Gastroesophageal sphincter (tissue), 3 donors: Measurements from ENCODE around the gene COL6A1.

Experiments
- POLR2AphosphoS5 ChIP-seq: sonication (generic); formaldehyde crosslinking; IDR thresholded peaks from one replicate; pipeline ENCODE4 v1.6.1; 2017; ENCODE audit warnings: antibody characterized with exemption
- TF ChIP-seq, protein P1 (sequence below), 4 experiments: fragments of 200-600 bp in 2 of 4; fragments of 450-650 bp in 2 of 4; sonication (generic) in 1 of 4; IDR thresholded peaks; one replicate each; pipeline ENCODE4 v1.5.1; 2017 to 2019; ENCODE audit warnings: antibody characterized with exemption in 4 of 4, mild to moderate bottlenecking in 2 of 4, moderate library complexity in 2 of 4

DNA sequence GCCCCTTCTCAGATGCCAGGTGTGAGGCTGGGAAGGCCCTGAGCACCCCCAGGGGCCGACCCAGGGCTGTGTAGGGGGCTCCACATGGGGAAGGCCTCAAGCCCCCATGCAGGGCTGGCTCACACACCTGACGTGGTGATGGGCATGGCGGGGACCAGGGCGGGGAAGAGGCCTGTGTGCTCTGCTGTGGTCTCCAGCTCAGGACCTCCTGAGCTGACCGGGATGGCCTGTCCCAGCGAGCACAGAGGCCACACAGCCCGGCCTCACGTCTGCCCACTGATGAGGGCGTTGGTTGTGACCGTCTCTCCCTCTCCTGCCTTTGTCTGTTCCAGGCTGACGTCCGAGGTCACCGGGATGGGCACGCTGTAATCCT is 40.2 kb upstream of the COL6A1 start:
- TF ChIP-seq, protein P1, sequence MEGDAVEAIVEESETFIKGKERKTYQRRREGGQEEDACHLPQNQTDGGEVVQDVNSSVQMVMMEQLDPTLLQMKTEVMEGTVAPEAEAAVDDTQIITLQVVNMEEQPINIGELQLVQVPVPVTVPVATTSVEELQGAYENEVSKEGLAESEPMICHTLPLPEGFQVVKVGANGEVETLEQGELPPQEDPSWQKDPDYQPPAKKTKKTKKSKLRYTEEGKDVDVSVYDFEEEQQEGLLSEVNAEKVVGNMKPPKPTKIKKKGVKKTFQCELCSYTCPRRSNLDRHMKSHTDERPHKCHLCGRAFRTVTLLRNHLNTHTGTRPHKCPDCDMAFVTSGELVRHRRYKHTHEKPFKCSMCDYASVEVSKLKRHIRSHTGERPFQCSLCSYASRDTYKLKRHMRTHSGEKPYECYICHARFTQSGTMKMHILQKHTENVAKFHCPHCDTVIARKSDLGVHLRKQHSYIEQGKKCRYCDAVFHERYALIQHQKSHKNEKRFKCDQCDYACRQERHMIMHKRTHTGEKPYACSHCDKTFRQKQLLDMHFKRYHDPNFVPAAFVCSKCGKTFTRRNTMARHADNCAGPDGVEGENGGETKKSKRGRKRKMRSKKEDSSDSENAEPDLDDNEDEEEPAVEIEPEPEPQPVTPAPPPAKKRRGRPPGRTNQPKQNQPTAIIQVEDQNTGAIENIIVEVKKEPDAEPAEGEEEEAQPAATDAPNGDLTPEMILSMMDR (IDR thresholded peaks at IDR 0.05) = no peak
- TF ChIP-seq POLR2AphosphoS5 = no peak
